Nephron progenitor cell (in vitro differentiated cells): Measurements from ENCODE around the gene NAT14.

Experiments used
- DNase-seq: peaks from one replicate; pipeline ENCODE4 v3.0.0; 2021
- H3K27ac Mint-ChIP-seq: 2 replicates; pipeline ENCODE4 v1.8.0; 2021; ENCODE audit warnings: mild to moderate bottlenecking, moderate library complexity, mixed read lengths
- H3K27me3 Mint-ChIP-seq: 2 replicates; pipeline ENCODE4 v1.8.0; 2021; ENCODE audit warnings: mild to moderate bottlenecking, low read depth, mixed read lengths; ENCODE audit not compliant: poor library complexity
- H3K36me3 Mint-ChIP-seq: 2 replicates; pipeline ENCODE4 v1.8.0; 2021; ENCODE audit warnings: low read depth, mixed read lengths
- H3K4me1 Mint-ChIP-seq: 2 replicates; pipeline ENCODE4 v1.8.0; 2021; ENCODE audit warnings: mixed read lengths
- H3K4me3 Mint-ChIP-seq: 2 replicates; pipeline ENCODE4 v1.8.0; 2021; ENCODE audit warnings: mild to moderate bottlenecking, moderate library complexity, mixed read lengths
- H3K9me3 Mint-ChIP-seq: 2 replicates; pipeline ENCODE4 v1.8.0; 2021; ENCODE audit warnings: mild to moderate bottlenecking, moderate library complexity, mixed read lengths
- CTCF ChIP-seq: fragments of 200-600 bp; sonication (generic); IDR thresholded peaks from 2 replicates; pipeline ENCODE4 v1.5.0; 2021; ENCODE audit warnings: antibody characterized with exemption

The NAT14 gene

GRCh38 chr19:55490478-55491432 is 5.8 kb downstream of the NAT14 start:
- H3K4me3 Mint-ChIP-seq: no peak overlapping the region
- peaks cover 7% of the 10 kb centered on the region for H3K27me3 Mint-ChIP-seq
- TF ChIP-seq CTCF: no peak
- no peaks in the 10 kb centered on the region for H3K36me3 Mint-ChIP-seq
- no peaks in the 10 kb centered on the region for H3K9me3 Mint-ChIP-seq
- no peak overlapping the region for H3K27ac Mint-ChIP-seq
- peaks cover 54% of the 10 kb centered on the region for H3K4me1 Mint-ChIP-seq
- no peak for DNase-seq

DNA sequence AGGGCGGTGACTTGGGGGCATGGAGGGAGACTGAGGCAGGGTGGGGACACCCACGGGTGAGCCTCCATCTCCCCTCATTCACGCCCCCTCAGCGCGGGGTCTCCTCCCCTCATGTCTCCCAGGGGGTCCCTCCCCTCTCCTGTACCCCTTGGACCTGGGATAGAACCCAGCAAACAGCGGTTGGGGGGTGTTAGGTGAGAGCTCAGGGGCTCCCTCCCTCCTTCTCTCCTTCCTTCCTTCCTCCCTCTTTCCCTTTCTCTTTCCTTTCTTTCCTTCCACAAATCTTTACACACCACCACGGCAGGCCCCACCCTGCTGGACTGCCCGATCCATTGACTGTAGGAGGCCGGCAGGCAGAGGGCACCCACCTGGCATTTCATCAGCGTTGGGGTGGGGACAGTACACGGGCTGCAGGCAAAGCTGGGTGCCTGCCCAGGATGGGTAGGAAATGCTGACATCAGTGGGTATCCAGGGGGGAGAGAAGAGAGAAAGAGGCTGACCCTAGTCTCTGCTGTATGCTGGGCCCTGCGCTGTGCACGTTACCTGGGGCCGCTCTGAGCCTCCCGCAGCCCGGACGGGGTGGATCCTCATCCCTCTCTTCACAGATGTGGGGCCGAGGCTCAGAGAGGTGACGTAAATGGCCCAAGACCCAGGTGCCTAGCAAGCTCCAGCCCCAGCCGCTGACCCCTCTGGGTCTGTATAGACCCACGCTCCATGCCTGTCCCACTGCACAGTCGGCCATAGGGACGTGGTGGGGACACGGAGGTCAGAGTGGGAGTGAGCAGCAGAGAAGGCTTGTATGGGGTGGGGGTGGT is 6.8 kb downstream of the NAT14 start:
- peak overlapping the region; percentile 43 for H3K27ac Mint-ChIP-seq
- TF ChIP-seq CTCF: no peak
- no peak overlapping the region for H3K4me3 Mint-ChIP-seq
- H3K9me3 Mint-ChIP-seq: no peaks in the 10 kb centered on the region
- peaks cover 53% of the 10 kb centered on the region for H3K4me1 Mint-ChIP-seq
- peaks cover 7% of the 10 kb centered on the region for H3K27me3 Mint-ChIP-seq
- no peak for DNase-seq
- no peaks in the 10 kb centered on the region for H3K36me3 Mint-ChIP-seq

- peaks cover 51% of the 10 kb centered on the region for H3K4me1 Mint-ChIP-seq
- TF ChIP-seq CTCF: no peak
- H3K9me3 Mint-ChIP-seq: no peaks in the 10 kb centered on the region
- no peak for DNase-seq
- H3K27me3 Mint-ChIP-seq: peaks cover 6% of the 10 kb centered on the region
- peak overlapping the region; percentile 43 for H3K27ac Mint-ChIP-seq
- H3K4me3 Mint-ChIP-seq: no peak overlapping the region
- no peaks in the 10 kb centered on the region for H3K36me3 Mint-ChIP-seq
Measured at GRCh38 chr19:55492362-55492944, 7.5 kb downstream of the NAT14 start.

DNA sequence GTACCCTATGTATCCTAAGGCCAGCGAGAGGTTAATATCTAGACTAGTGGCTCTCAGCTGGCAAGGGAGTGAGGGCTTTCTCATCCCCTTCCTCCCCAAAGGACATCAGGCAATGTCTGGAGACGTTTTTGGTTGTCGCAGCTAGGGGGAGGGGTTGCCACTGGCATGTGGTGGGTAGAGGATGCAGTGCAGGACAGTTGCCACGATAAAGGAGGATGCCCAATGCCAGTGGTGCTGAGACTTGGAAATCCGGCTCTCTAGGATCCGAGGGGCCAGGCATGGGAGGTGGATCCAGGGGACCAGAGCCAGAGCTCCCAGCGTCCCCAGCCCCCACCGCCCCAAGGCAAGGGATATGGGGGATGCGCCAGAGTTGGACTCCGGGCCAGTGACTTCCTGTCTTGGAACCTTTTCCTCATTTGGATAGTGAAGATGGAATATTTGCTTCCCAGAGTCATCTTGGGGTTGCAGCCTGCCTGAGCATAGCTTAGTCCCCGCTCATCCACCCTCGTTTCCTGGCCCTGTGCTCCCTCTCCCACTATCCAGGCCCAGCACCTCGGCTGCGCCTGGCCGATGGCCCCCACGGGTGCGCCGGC is 8.2 kb downstream of the NAT14 start:
- H3K4me1 Mint-ChIP-seq: peaks cover 47% of the 10 kb centered on the region
- H3K4me3 Mint-ChIP-seq: no peak overlapping the region
- no peak for TF ChIP-seq CTCF
- peaks cover 8% of the 10 kb centered on the region for H3K27me3 Mint-ChIP-seq
- no peak for DNase-seq
- no peaks in the 10 kb centered on the region for H3K9me3 Mint-ChIP-seq
- H3K36me3 Mint-ChIP-seq: no peaks in the 10 kb centered on the region
- H3K27ac Mint-ChIP-seq: no peak overlapping the region

GRCh38 chr19:55493645-55494171 is 8.7 kb downstream of the NAT14 start:
- H3K27me3 Mint-ChIP-seq: peaks cover 8% of the 10 kb centered on the region

More at GRCh38 chr19:55493645-55494171, 8.7 kb downstream of the NAT14 start:
- H3K4me3 Mint-ChIP-seq: no peak overlapping the region
- no peak for TF ChIP-seq CTCF
- DNase-seq: no peak
- no peaks in the 10 kb centered on the region for H3K36me3 Mint-ChIP-seq
- peaks cover 43% of the 10 kb centered on the region for H3K4me1 Mint-ChIP-seq
- H3K9me3 Mint-ChIP-seq: no peaks in the 10 kb centered on the region
- no peak overlapping the region for H3K27ac Mint-ChIP-seq
